ENCODE data around the gene LTBP4.

LTBP4 gene

DNA sequence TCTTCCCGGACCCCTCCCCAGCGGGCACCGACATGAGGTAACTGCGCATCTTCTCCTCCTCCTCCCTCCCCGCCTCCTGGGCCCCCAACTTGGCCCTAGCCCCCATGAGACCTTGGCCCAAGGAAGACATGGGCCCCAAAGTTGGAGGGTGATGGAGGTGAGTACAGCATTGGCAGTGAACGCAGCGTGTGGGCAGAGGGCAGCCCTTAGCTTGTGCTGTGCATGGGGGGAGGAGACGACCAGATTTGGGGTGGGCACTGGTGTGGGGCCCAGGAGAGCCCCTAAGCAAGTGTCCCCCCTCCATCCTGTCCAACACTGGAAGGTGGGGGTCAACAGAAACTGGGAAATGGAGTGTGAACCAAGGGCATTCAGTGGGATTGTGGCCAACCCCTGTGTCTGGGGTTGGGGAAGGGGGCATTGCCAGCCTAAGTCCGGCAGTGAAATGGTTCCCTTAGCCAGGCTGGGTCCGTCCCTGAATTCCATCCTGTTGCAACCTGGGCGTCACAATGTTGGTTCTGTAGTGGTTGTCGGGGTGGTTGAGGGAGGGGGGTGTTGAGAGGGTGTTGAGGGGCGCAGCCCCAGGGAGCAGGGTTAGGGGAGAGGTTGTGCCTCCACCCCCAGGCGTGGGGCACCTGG lies 65.8 kb downstream of the LTBP4 start:
- DNase-seq: no peak

DNA sequence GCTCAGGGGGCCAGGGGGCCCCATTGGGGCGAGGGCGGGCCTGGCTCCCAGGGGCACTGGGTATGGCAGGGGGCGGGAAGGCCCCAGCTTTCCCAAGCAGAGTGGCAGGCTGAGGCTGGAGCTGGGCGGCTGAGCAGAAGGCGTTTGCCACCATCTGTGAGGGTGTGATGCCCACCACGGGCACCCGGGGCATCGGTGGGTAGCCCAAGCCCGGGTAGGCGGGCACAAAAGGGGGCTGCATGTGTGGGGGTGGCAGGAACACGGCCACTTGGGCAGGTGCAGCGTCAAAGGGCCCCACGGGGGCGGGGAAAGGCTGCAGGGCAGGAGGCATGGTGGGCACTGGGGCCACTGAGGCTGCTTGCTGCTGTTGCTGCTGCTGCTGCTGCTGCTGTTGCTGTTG lies 66.4 kb downstream of the LTBP4 start:
- no peak for DNase-seq

DNA sequence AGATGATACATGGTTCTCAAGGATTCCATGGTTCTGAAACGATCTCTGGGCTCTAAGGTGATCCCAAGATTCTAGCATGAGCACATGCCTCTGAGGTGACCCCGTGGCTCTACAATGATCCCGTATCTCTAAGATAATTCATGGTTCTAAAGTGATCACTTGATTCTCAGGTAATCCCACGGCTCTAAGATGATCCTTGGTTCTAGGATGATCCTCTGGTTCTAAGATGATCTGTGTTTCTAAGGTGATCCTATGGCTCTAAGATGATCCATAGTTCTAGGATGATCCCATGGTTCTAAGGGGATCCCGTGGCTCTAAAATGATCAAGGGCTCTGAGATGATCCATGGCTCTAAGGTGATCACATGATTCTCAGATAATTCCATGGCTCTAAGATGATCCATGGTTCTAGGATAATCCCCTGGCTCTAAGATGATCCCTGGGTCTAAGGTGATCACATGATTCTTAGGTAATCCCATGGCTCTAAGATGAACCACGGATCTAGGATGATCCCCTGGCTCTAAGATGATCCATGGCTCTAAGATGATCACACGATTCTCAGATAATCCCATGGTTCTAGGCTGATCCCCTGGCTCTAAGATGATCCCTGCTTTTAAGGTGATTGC lies 67.9 kb downstream of the LTBP4 start:
- no peak for DNase-seq

DNA sequence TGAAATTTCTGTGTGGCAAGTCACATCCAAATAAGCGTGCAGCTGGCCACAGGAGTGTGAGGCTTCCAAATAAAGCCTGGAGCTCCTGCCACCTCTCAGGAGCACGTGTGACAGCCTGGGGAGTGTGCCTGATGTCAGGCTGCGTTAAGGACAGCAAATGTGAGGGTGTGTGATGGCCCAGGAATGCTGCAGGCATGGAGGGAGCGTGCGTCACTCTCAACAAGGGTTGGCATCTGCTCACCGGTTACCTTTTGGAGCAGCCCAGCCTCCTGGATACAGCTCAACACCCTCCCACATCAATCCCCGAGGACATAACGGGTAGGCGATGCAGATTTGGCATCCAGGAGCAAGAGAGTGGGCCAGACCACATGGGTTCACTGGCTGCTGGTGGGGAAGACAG lies 70.2 kb downstream of the LTBP4 start:
- no peak for DNase-seq

DNA sequence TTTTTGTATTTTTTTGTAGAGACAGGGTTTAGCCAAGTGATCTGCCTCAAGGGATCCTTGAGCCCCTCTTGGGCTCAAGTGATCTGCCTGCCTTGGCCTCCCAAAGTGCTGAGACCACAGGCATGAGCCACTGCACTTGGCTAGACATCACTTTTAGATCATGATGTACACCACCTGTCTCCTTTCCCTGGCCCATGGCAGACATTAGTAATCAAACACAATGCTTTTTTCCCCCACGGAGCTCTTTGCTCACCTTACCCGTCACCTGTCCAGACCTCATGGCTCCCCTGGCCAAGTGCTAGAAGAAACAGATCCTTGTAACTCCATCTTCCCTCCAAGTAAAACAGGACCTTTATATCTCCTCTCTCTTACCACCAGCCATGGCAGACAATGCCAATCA lies 70.9 kb downstream of the LTBP4 start:
- no peak for DNase-seq

DNA sequence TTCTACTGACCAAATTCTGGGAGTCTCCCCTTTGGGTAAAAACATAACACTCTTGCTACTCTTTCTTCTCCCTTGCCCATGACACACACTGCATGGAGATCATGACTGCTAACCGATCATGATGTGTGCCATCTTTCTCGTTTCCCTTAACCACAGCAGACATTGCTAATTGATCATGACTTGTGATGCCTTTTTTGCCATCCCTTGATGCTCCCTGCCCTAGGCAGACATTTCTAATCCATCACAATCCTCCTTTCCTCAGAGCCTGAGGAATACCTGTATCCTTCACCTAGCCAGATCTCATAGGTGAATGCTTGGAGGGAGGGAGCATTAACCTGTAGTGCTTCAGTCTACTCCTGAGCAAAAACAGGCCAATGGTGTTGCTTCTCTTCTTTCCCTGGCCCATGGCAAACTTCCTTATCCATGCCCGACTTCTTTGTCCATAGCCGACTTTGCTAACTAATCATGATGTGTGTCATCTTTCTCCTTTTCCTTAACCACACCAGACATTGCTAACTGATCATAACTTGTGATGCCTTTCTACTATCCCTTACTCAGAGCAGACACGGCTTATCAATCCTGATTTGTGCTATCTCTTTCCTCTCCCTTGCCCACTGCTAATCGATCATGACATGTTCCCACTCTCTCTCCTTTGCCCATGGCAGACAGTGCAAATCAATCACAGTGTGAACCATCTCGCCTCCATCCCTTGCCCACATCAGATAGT lies 71.6 kb downstream of the LTBP4 start:
- DNase-seq: no peak

DNA sequence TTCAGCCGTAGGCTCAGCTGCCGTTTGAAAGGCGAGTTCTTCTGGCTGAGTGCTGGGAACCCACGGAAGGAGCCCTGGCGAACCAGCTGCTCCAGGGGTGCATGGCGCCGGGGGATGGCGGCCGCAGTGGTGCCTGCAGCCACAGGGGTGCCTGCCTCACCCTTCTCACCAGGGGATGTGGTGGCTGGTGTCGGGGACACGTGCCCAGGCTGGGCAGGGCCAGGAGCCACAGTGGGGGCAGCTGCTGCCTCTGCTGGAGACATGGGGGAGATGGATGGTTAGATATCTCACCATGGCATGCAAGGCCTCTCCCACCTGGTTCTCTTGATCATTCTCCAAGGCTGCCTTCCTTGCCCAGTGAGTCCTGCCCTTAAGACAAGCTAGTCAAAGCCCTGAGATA lies 72.2 kb downstream of the LTBP4 start:
- DNase-seq: no peak

DNA sequence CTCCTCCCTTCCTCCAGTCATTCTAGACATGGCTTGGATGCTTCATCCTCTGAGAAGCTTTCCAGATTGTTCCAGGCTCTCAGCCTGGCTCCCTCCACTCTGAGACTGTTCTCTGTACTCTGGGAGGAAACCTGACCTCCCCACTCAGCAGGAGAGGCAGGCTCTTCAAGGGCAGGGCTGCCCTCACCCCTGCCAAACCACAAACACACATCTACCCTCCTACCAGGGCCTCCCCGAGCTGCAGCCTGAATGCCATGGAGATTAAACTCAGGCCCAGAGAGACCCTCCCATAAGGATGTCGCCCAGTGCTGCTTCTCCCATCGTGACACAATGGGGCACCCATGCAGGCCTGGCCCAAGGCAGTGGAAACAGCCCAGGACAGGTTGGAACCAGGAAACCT lies 73.1 kb downstream of the LTBP4 start:
- DNase-seq: no peak

DNA sequence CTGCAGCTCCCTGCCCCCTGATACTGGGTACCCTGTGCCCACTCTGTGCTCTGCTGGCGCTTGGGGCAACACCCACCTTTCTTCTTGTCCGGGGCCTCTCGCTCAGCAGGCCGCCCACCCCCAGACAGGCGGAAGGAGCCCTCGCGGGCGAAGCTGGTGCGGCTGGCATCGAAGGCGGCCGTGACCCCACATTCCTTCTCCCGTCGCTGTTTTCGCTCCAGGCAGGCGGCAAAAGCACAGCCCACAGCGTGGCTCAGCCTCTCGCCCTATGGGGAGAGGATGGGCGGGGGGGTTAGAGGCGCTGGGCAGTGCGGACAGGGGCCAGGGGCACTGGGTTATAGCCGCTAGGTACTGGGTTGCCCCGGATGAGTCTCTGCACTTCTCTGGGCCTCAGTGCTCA lies 76.0 kb downstream of the LTBP4 start:
- DNase-seq: no peak

Data from suppressor macrophage (primary cell).